ENCODE results near the gene RAB31.

The RAB31 gene

GRCh38 chr18:9866627-9867026 lies 158.5 kb downstream of the RAB31 start:
- Histone ChIP-seq H3K27me3 (ENCODE audit: control insufficient read depth in 1 of 2, insufficient read depth in 1 of 2, low read length in 2 of 2) (no peaks in the 10 kb centered on the region), H2BK15ac (ENCODE audit: low read depth, poor library complexity, severe bottlenecking) (no peak overlapping the region), H2BK120ac (ENCODE audit: low read depth, low read length) (no peak overlapping the region), H3K36me3 (ENCODE audit: control insufficient read depth in 1 of 2, insufficient read depth in 2 of 2, low read depth in 1 of 2, low read length in 2 of 2) (peaks cover 0 to 23% of the 10 kb centered on the region in 2 experiments), H4K8ac (ENCODE audit: low read length) (no peak overlapping the region), H2AFZ (ENCODE audit: low read depth, low read length) (no peak overlapping the region), H2BK5ac (ENCODE audit: low read depth, low read length, poor library complexity, severe bottlenecking) (no peak overlapping the region), H3K4me1 (ENCODE audit: control insufficient read depth, insufficient read depth, low read depth, low read length) (peaks cover 3% of the 10 kb centered on the region), H3K9me3 (ENCODE audit: control insufficient read depth, low read length) (peaks cover 27% of the 10 kb centered on the region), H3K27ac (ENCODE audit: low read length, poor library complexity, severe bottlenecking) (no peak overlapping the region), H3K9ac (ENCODE audit: low read length) (no peak overlapping the region), H3K4me2 (ENCODE audit: low read length, poor library complexity, severe bottlenecking) (no peak overlapping the region), H3K23ac (ENCODE audit: low read length in 2 of 2) (no peak overlapping the region), H4K91ac (ENCODE audit: low read length) (no peak overlapping the region), H2BK12ac (ENCODE audit: low read length in 2 of 2) (no peak overlapping the region), H3K4me3 (ENCODE audit: insufficient read depth in 1 of 2, low read depth in 1 of 2, low read length in 2 of 2) (no peak overlapping the region), H3K18ac (ENCODE audit: low read depth in 1 of 2, low read length in 2 of 2) (peak overlapping the region in 1 of 2 experiments; percentile 13), H3K14ac (ENCODE audit: low read length in 2 of 2) (no peak overlapping the region), H3K4ac (ENCODE audit: low read depth in 1 of 2, low read length in 2 of 2) (peak overlapping the region in 1 of 2 experiments; percentile 17), H2AK5ac (ENCODE audit: low read length, severe bottlenecking) (no peak overlapping the region), H3K79me1 (replicated peaks; ENCODE audit: low read length, poor library complexity, severe bottlenecking) (no peaks in the 10 kb centered on the region)
- no peak for DNase-seq
- 97% methylated on average over 2 of the region's 3 CpGs for WGBS

- no peak overlapping the region for H2AK5ac ChIP-seq (ENCODE audit: low read length, severe bottlenecking)
- H3K4ac ChIP-seq (ENCODE audit: low read depth in 1 of 2, low read length in 2 of 2): peak overlapping the region in 1 of 2 experiments; percentile 17
- peaks cover 3% of the 10 kb centered on the region for H3K4me1 ChIP-seq (ENCODE audit: control insufficient read depth, insufficient read depth, low read depth, low read length)
- no peak overlapping the region for H2BK15ac ChIP-seq (ENCODE audit: low read depth, poor library complexity, severe bottlenecking)
- no peak overlapping the region for H4K8ac ChIP-seq (ENCODE audit: low read length)
- no peak overlapping the region for H3K14ac ChIP-seq (ENCODE audit: low read length in 2 of 2)
- no peak overlapping the region for H2BK5ac ChIP-seq (ENCODE audit: low read depth, low read length, poor library complexity, severe bottlenecking)
- 74% methylated on average over 4 of the region's 4 CpGs for WGBS
- peaks cover 0 to 18% of the 10 kb centered on the region in 2 experiments for H3K36me3 ChIP-seq (ENCODE audit: control insufficient read depth in 1 of 2, insufficient read depth in 2 of 2, low read depth in 1 of 2, low read length in 2 of 2)
- H2AFZ ChIP-seq (ENCODE audit: low read depth, low read length): no peak overlapping the region
- no peak overlapping the region for H3K4me2 ChIP-seq (ENCODE audit: low read length, poor library complexity, severe bottlenecking)
- DNase-seq: peak; percentile 26
- no peak overlapping the region for H3K23ac ChIP-seq (ENCODE audit: low read length in 2 of 2)
- peak overlapping the region in 1 of 2 experiments; percentile 49 for H2BK12ac ChIP-seq (ENCODE audit: low read length in 2 of 2)
- H3K9ac ChIP-seq (ENCODE audit: low read length): no peak overlapping the region
- H3K18ac ChIP-seq (ENCODE audit: low read depth in 1 of 2, low read length in 2 of 2): no peak overlapping the region
- no peak overlapping the region for H4K91ac ChIP-seq (ENCODE audit: low read length)
- H3K9me3 ChIP-seq (ENCODE audit: control insufficient read depth, low read length): peaks cover 27% of the 10 kb centered on the region
- H3K27ac ChIP-seq (ENCODE audit: low read length, poor library complexity, severe bottlenecking): no peak overlapping the region
- H3K79me1 ChIP-seq (replicated peaks; ENCODE audit: low read length, poor library complexity, severe bottlenecking): no peaks in the 10 kb centered on the region
- H3K27me3 ChIP-seq (ENCODE audit: control insufficient read depth in 1 of 2, insufficient read depth in 1 of 2, low read length in 2 of 2): no peaks in the 10 kb centered on the region
- H3K4me3 ChIP-seq (ENCODE audit: insufficient read depth in 1 of 2, low read depth in 1 of 2, low read length in 2 of 2): no peak overlapping the region
- H2BK120ac ChIP-seq (ENCODE audit: low read depth, low read length): no peak overlapping the region
These were observed 159.0 kb downstream of the RAB31 start for GRCh38 chr18:9867071-9867594.

GRCh38 chr18:9868857-9869714 lies 161.0 kb downstream of the RAB31 start:
- peak overlapping the region; percentile 75 for H4K91ac ChIP-seq (ENCODE audit: low read length)
- H3K9me3 ChIP-seq (ENCODE audit: control insufficient read depth, low read length): peaks cover 27% of the 10 kb centered on the region
- peak overlapping the region; percentile 49 for H2BK120ac ChIP-seq (ENCODE audit: low read depth, low read length)
- H2BK15ac ChIP-seq (ENCODE audit: low read depth, poor library complexity, severe bottlenecking): peak overlapping the region; percentile 7
- H2AFZ ChIP-seq (ENCODE audit: low read depth, low read length): no peak overlapping the region
- no peaks in the 10 kb centered on the region for H3K27me3 ChIP-seq (ENCODE audit: control insufficient read depth in 1 of 2, insufficient read depth in 1 of 2, low read length in 2 of 2)
- WGBS: 52% methylated on average over 5 of the region's 6 CpGs
- H3K36me3 ChIP-seq (ENCODE audit: control insufficient read depth in 1 of 2, insufficient read depth in 2 of 2, low read depth in 1 of 2, low read length in 2 of 2): no peaks in the 10 kb centered on the region
- H3K27ac ChIP-seq (ENCODE audit: low read length, poor library complexity, severe bottlenecking): no peak overlapping the region
- no peak overlapping the region for H3K4me2 ChIP-seq (ENCODE audit: low read length, poor library complexity, severe bottlenecking)
- DNase-seq: peak; percentile 62
- no peak overlapping the region for H3K14ac ChIP-seq (ENCODE audit: low read length in 2 of 2)
- peaks cover 3% of the 10 kb centered on the region for H3K4me1 ChIP-seq (ENCODE audit: control insufficient read depth, insufficient read depth, low read depth, low read length)
- peak overlapping the region; percentile 92 to 95 for H2BK12ac ChIP-seq (ENCODE audit: low read length in 2 of 2)
- no peak overlapping the region for H3K23ac ChIP-seq (ENCODE audit: low read length in 2 of 2)
- H3K18ac ChIP-seq (ENCODE audit: low read depth in 1 of 2, low read length in 2 of 2): peak overlapping the region; percentile 83 to 88
- no peak overlapping the region for H2AK5ac ChIP-seq (ENCODE audit: low read length, severe bottlenecking)
- H3K4me3 ChIP-seq (ENCODE audit: insufficient read depth in 1 of 2, low read depth in 1 of 2, low read length in 2 of 2): no peak overlapping the region
- peak overlapping the region; percentile 72 for H4K8ac ChIP-seq (ENCODE audit: low read length)
- no peaks in the 10 kb centered on the region for H3K79me1 ChIP-seq (replicated peaks; ENCODE audit: low read length, poor library complexity, severe bottlenecking)
- no peak overlapping the region for H2BK5ac ChIP-seq (ENCODE audit: low read depth, low read length, poor library complexity, severe bottlenecking)
- peak overlapping the region; percentile 64 to 89 for H3K4ac ChIP-seq (ENCODE audit: low read depth in 1 of 2, low read length in 2 of 2)
- H3K9ac ChIP-seq (ENCODE audit: low read length): peak overlapping the region; percentile 41

- H3K9ac ChIP-seq (ENCODE audit: low read length): peak overlapping the region; percentile 68
- H2BK120ac ChIP-seq (ENCODE audit: low read depth, low read length): peak overlapping the region; percentile 88
- H2BK15ac ChIP-seq (ENCODE audit: low read depth, poor library complexity, severe bottlenecking): no peak overlapping the region
- no peak overlapping the region for H3K4me3 ChIP-seq (ENCODE audit: insufficient read depth in 1 of 2, low read depth in 1 of 2, low read length in 2 of 2)
- H2BK5ac ChIP-seq (ENCODE audit: low read depth, low read length, poor library complexity, severe bottlenecking): no peak overlapping the region
- no peak overlapping the region for H3K23ac ChIP-seq (ENCODE audit: low read length in 2 of 2)
- peak; percentile 88 for DNase-seq
- H3K4ac ChIP-seq (ENCODE audit: low read depth in 1 of 2, low read length in 2 of 2): peak overlapping the region in 1 of 2 experiments; percentile 3
- H4K91ac ChIP-seq (ENCODE audit: low read length): peak overlapping the region; percentile 91
- H3K4me2 ChIP-seq (ENCODE audit: low read length, poor library complexity, severe bottlenecking): no peak overlapping the region
- H3K14ac ChIP-seq (ENCODE audit: low read length in 2 of 2): no peak overlapping the region
- peak overlapping the region in 1 of 2 experiments; percentile 74 for H2BK12ac ChIP-seq (ENCODE audit: low read length in 2 of 2)
- no peaks in the 10 kb centered on the region for H3K36me3 ChIP-seq (ENCODE audit: control insufficient read depth in 1 of 2, insufficient read depth in 2 of 2, low read depth in 1 of 2, low read length in 2 of 2)
- peaks cover 3% of the 10 kb centered on the region for H3K4me1 ChIP-seq (ENCODE audit: control insufficient read depth, insufficient read depth, low read depth, low read length)
- H4K8ac ChIP-seq (ENCODE audit: low read length): peak overlapping the region; percentile 19
- H2AFZ ChIP-seq (ENCODE audit: low read depth, low read length): no peak overlapping the region
- no peaks in the 10 kb centered on the region for H3K79me1 ChIP-seq (replicated peaks; ENCODE audit: low read length, poor library complexity, severe bottlenecking)
- H3K18ac ChIP-seq (ENCODE audit: low read depth in 1 of 2, low read length in 2 of 2): peak overlapping the region in 1 of 2 experiments; percentile 71
- no peak overlapping the region for H3K27ac ChIP-seq (ENCODE audit: low read length, poor library complexity, severe bottlenecking)
- WGBS: 36% methylated on average over 9 of the region's 9 CpGs
- no peaks in the 10 kb centered on the region for H3K27me3 ChIP-seq (ENCODE audit: control insufficient read depth in 1 of 2, insufficient read depth in 1 of 2, low read length in 2 of 2)
- H2AK5ac ChIP-seq (ENCODE audit: low read length, severe bottlenecking): no peak overlapping the region
- peaks cover 24% of the 10 kb centered on the region for H3K9me3 ChIP-seq (ENCODE audit: control insufficient read depth, low read length)
These were observed 161.8 kb downstream of the RAB31 start for GRCh38 chr18:9869715-9870430.

Data from mesenchymal stem cell (in vitro differentiated cells and primary cell).